ENCODE measurements around the gene APOL1. TPM values are rescaled to one million over a fixed set of nuclear protein-coding genes. Genes with fewer than 3 reads are reported as not detected.
A peak's percentile ranks its signal among the peaks of the same experiment; 100 is the strongest.

Gene APOL1
- total and polyA plus RNA-seq, 10 donors: 10.0 to 108 (median 44.7) TPM

GRCh38 chr22:36291831-36292740 lies 39.2 kb downstream of the APOL1 start:
- Histone ChIP-seq H3K27ac (peak overlapping the region in 6 of 8 donors; percentile 28 to 54 (median 42)), H3K9me3 (peaks cover 0 to 3% (median 0%) of the 10 kb centered on the region in 8 donors), H3K4me1 (peaks cover 0 to 49% (median 22%) of the 10 kb centered on the region in 6 donors), H3K27me3 (replicated peaks in 1 of 7) (no peaks in the 10 kb centered on the region), H3K36me3 (peaks cover 31 to 100% (median 93%) of the 10 kb centered on the region in 6 donors), H3K4me3 (no peak overlapping the region)
- DNase-seq: peak; percentile 59
- TF ChIP-seq POLR2AphosphoS5 (IDR thresholded peaks at IDR 0.05) (peak in 2 of 3 donors; percentile 54 to 75), POLR2A (IDR thresholded peaks at IDR 0.05) (no peak), CTCF (IDR thresholded peaks at IDR 0.05 in 8 of 11, conservative IDR thresholded peaks at IDR 0.05 in 3 of 11) (no peak)
- WGBS, 5 donors: 85 to 95% (median 87%) methylated on average over 21 to 29 of the region's 29 CpGs
- intact Hi-C loops (cut with DNase I; ENCODE audit: low total_unique reads): no loop called here

GRCh38 chr22:36292823-36293530 lies 40.0 kb downstream of the APOL1 start:
- no peaks in the 10 kb centered on the region for H3K27me3 ChIP-seq (replicated peaks in 1 of 7)
- H3K4me3 ChIP-seq: no peak overlapping the region
- H3K9me3 ChIP-seq: peaks cover 0 to 3% (median 0%) of the 10 kb centered on the region in 8 donors
- H3K4me1 ChIP-seq: peaks cover 0 to 44% (median 20%) of the 10 kb centered on the region in 6 donors
- peak overlapping the region in 4 of 8 donors; percentile 28 to 54 (median 51) for H3K27ac ChIP-seq
- TF ChIP-seq POLR2A (IDR thresholded peaks at IDR 0.05) (no peak), POLR2AphosphoS5 (IDR thresholded peaks at IDR 0.05) (peak in 1 of 3 donors; percentile 60), CTCF (IDR thresholded peaks at IDR 0.05 in 8 of 11, conservative IDR thresholded peaks at IDR 0.05 in 3 of 11) (no peak)
- peaks cover 32 to 100% (median 93%) of the 10 kb centered on the region in 6 donors for H3K36me3 ChIP-seq
- peak; percentile 58 for DNase-seq
- 89 to 95% (median 91%) methylated on average over 8 to 17 of the region's 17 CpGs for WGBS, 5 donors
- intact Hi-C loops (cut with DNase I; ENCODE audit: low total_unique reads): no loop called here

- no peaks in the 10 kb centered on the region for H3K27me3 ChIP-seq (replicated peaks in 1 of 7)
- peaks cover 35 to 100% (median 93%) of the 10 kb centered on the region in 6 donors for H3K36me3 ChIP-seq
- H3K9me3 ChIP-seq: peaks cover 0 to 3% (median 0%) of the 10 kb centered on the region in 8 donors
- 91 to 96% (median 93%) methylated on average over 24 to 26 of the region's 26 CpGs for WGBS, 5 donors
- H3K27ac ChIP-seq: peak overlapping the region in 4 of 8 donors; percentile 28 to 54 (median 51)
- TF ChIP-seq CTCF (IDR thresholded peaks at IDR 0.05 in 8 of 11, conservative IDR thresholded peaks at IDR 0.05 in 3 of 11): no peak
- TF ChIP-seq POLR2A (IDR thresholded peaks at IDR 0.05): no peak
- peak; percentile 22 to 74 (median 48) for TF ChIP-seq POLR2AphosphoS5 (IDR thresholded peaks at IDR 0.05)
- intact Hi-C loops (cut with DNase I; ENCODE audit: low total_unique reads): no loop called here
- peaks cover 0 to 37% (median 17%) of the 10 kb centered on the region in 6 donors for H3K4me1 ChIP-seq
- H3K4me3 ChIP-seq: no peak overlapping the region
- DNase-seq: peak; percentile 68
Measured at GRCh38 chr22:36293606-36294292, 40.8 kb downstream of the APOL1 start.
